Globus pallidus (tissue), 1 donor: ENCODE data around the gene APLF.
"Not testable (repeated sequence)": the region's sequence is repeated elsewhere in the genome, so short reads cannot be mapped to it uniquely, and the experiment has no call there.

ENCODE experiments used
- DNase-seq: peaks from one replicate; pipeline ENCODE4 v3.0.0-alpha.2; 2015; ENCODE audit warnings: low spot score

The APLF gene

GRCh38 chr2:68441179-68441993, 26.0 kb upstream of the APLF start:
- peak; percentile 82 for DNase-seq

GRCh38 chr2:68441994-68442322, 25.4 kb upstream of the APLF start:
- no peak for DNase-seq

GRCh38 chr2:68446425-68446824, 21.0 kb upstream of the APLF start:
- not testable (repeated sequence) for DNase-seq

DNA sequence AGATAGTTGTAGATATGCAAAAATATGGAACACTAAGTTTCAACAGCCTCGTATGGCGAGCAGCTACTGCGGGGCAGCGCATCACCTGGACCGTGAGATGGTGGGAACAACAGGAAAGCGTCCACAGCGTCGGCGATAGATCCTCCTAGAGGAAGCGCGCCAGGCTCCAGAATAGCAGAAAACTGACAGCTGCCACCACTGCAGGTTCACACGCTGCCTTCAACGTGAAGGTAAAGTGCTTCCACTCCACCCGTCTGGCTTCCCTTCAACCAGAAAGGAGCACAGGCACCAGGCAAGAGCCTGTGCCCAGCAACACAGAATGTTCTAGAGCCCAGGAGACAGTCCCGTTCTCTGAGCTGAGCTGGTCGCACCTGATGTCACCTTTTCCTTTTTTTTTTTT, 20.3 kb upstream of the APLF start:
- DNase-seq: no peak

GRCh38 chr2:68448671-68449653, 18.4 kb upstream of the APLF start:
- no peak for DNase-seq

- no peak for DNase-seq
Measured at GRCh38 chr2:68452158-68452900, 15.1 kb upstream of the APLF start.

DNA sequence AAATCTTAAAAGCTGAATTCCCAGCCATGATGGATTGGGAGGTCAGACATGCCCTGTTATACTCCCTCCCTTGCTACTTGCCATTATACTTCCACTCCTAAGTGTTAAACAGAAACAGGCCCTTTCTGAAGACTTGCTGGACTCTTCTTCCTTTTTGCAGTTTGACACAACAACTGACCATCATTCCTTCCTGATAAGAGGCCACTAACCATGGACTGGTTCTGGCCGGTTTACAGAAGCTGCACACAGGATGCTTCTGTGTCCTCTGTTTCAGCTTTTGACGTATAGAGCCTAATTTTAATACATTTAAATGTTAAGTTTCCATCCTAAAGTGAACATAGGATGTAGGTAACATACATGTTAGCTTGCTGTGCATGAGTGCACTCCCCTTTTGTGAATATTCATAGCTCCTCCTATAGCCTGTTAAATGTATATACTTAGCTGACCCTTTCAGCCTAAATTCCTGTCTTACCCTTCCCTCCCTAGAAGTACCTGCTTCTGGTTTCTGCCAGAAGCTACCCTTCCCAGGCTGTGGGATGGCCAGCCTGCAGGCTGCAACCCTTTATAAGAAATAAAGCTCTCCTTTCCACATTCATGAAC, 13.5 kb upstream of the APLF start:
- no peak for DNase-seq

DNA sequence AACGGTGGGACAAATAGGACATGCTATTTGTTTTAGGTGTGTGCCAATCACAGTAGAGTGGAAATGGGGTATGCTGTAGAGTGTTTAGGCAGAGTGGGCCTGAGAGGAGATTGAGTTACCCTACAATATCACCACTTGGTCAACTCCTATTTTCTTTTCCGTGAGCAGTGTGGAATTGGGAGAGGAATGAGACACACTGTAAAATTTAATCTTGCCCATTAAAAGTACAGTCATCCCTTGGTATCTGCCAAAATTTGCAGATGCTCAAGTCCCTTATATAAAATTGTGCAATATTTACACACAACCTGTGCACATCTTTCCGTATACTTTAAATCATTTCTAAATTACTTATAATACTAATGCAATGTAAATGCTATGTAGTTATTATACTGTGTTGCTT, 12.7 kb upstream of the APLF start:
- DNase-seq: no peak

DNA sequence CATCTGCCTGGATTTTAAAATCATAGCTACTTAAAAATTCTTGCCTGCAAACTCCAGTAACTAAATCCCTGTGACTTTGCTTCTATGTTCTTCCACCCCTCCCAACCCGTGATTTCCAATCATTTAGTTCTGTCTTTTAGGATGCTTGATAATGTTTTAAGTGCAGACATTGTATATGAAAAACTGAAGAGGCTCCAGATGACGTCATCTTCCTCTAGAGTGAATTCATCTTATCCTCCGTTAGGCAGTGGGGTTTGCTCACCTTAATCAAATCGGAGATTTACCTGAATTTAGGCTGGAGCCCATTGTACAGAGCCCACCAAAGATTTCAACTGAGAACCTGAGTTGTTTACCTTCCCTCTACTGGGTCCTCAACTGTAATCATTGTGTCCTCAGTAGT, 11.2 kb upstream of the APLF start:
- no peak for DNase-seq

- DNase-seq: no peak
Measured at GRCh38 chr2:68458981-68459380, 8.4 kb upstream of the APLF start.

DNA sequence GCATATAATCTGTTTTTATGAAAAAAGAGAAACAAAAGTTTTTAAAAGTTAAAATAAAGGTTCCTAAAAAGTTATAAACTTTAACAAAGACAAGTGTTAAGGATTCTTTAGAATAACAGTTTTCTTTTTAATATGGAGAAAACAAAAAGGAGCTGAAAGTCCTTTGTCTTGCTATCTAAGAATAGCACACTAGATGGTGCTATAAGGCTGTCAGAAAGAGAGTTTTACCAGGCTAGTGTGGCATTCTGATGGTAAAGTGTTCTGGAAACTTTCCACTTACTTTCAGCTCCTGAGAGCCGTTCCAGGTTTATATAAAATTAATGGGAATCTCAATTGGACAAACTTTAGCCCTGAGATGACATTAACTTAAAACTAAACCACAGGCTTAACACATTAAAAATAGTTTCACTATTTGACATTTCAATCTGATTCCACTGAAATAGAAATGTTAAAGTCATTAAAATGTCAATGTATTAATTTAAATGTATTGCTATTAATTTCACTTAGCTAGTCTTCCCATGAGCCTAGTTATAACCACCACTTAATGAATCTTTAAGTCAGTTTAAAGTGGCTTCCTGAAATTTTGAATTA, 4.0 kb upstream of the APLF start:
- DNase-seq: peak; percentile 60

GRCh38 chr2:68464651-68465050, 2.7 kb upstream of the APLF start:
- DNase-seq: no peak

GRCh38 chr2:68465081-68465916, 2.1 kb upstream of the APLF start:
- no peak for DNase-seq

GRCh38 chr2:68466361-68466777, 1.0 kb upstream of the APLF start:
- DNase-seq: no peak

- no peak for DNase-seq
Measured at GRCh38 chr2:68466778-68467076, 658 bp upstream of the APLF start.

GRCh38 chr2:68468801-68469200, 1.4 kb downstream of the APLF start:
- DNase-seq: no peak

GRCh38 chr2:68469935-68470334, 2.5 kb downstream of the APLF start:
- no peak for DNase-seq

- DNase-seq: no peak
Measured at GRCh38 chr2:68471385-68471784, 4.0 kb downstream of the APLF start.

DNA sequence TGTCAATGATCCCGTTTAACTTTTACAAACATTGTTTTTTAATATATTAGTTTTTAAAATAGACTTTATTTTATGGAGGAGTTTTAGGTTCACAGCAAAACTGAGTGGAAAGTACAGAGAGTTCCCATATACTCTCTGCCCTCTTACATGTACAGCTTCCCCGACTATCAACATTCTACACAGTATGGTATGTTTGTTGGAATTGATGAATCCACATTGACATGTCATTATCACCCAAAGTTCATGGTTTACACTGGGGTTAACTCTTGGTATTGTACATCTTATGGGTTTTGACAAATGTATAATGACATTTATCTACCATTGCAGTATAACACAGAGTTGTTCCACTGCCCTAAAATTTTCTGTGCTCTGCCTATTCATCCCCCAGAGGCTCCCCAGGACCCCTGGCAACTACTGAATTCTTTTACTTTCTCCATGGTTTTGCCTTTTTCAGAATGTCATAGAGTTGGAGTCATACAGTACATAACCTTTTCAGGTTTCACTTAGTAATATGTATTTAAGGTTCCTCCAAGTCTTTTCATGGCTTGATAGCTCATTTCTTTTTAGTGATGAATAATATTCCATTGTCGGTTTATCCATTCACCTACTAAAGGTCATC, 5.5 kb downstream of the APLF start:
- DNase-seq: no peak

DNA sequence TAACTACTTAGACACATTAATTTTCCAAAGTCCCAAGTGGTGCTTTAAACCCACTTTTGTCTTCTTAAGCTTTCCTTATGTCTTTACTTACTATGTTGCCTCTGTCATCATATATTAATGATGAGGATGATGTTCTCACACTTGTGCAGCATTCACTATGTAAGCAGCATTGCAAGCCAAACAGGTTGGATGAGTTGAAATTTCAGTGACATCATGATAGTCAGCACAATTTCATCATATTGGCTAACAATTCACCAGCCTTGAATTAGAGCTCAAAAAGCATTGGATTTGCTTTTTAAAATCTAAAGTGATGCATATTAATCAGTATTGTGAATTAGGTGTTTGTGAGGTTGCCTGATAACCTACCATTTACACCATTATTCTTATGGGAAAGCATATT, 7.7 kb downstream of the APLF start:
- no peak for DNase-seq
